Esophagus muscularis mucosa (tissue), 4 donors: Measurements from ENCODE around the gene PSAT1.

Experiments used
- CTCF ChIP-seq, 3 experiments: fragments of 200-600 bp in 2 of 3; fragments of 450-650 bp in 1 of 3; sonication (generic) in 2 of 3; IDR thresholded peaks; one replicate each; pipeline ENCODE4 v1.5.1; 2017 to 2019; ENCODE audit warnings: antibody characterized with exemption in 3 of 3, mild to moderate bottlenecking in 2 of 3, moderate library complexity in 1 of 3
- EP300 ChIP-seq: sonication (generic); formaldehyde crosslinking; IDR thresholded peaks from one replicate; pipeline ENCODE4 v1.6.1; 2017; ENCODE audit warnings: antibody characterized with exemption
- POLR2A ChIP-seq: fragments of 450-650 bp; IDR thresholded peaks from one replicate; pipeline ENCODE4 v1.6.1; 2017; ENCODE audit warnings: antibody characterized with exemption, moderate library complexity, mild to moderate bottlenecking, low read depth
- POLR2AphosphoS5 ChIP-seq, 2 donors: sonication (generic); formaldehyde crosslinking; IDR thresholded peaks; one replicate each; pipeline ENCODE4 v1.6.1; 2017; ENCODE audit warnings: antibody characterized with exemption in 2 of 2

DNA sequence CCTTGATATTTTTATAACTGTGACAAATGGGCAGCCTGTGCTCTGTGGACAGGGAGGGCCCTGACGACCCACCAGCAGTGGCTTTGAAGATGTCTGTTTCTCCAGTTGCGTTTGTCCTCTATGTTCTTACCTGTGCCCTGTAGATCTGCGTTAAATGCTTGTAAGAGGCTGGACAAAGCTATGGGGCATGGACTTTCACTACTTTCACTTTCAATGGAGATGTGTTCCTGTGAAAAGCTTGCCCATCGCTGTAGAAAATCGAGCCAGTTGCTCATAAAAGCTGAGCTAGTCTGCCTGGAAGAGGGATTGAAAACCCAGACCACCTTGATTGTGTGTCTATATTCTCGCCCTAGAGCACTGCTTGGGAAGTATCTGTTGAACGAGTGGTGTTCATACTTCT, 74.1 kb downstream of the PSAT1 start:
- TF ChIP-seq CTCF (IDR thresholded peaks at IDR 0.05) (no peak), POLR2A (no peak), POLR2AphosphoS5 (IDR thresholded peaks at IDR 0.05) (no peak), EP300 (no peak)
